Glomerular visceral epithelial cell (primary cell): ENCODE measurements around the gene GJA5.
"Not testable (repeated sequence)": the region's sequence is repeated elsewhere in the genome, so short reads cannot be mapped to it uniquely, and the experiment has no call there.

Source experiments
- DNase-seq: peaks from one replicate; pipeline ENCODE4 v3.0.0-alpha.2; 2016; ENCODE audit errors: extremely low spot score

The GJA5 gene

GRCh38 chr1:147762233-147763024 lies 2.0 kb upstream of the GJA5 start:
- DNase-seq: no peak

DNA sequence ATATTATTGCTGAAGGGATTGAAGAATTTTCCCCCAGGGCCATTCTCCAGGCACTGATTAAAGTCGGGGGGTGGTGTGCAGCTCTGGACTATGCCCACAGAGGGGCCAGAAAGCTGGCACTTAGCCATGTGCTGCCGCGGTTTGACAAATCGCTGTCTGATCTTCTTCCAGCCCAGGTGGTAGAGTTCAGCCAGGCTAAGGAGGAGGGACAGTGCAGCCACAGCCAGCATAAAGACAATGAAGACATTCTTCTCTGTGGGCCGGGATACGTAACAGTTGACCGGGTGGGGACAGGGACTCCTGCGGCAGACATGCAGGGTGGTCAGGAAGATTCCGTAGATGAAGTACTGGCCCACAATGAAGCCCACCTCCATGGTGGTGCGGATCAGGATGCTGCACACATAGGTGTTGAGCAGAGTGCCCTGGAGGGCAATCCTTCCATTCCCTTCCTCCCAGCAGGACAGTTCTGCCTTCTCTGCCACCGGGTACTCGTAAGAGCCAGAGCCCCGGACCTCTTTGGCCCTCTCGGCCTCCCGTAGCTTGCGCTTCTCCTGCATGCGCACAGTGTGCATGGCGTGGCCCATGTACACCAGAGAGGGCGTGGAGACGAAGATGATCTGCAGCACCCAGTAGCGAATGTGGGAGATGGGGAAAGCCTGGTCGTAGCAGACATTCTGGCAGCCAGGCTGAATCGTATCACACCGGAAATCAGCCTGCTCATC lies 1.9 kb downstream of the GJA5 start:
- no peak for DNase-seq

GRCh38 chr1:147757015-147757990 lies 3.1 kb downstream of the GJA5 start:
- DNase-seq: no peak

- DNase-seq: no peak
These were observed 4.1 kb downstream of the GJA5 start for GRCh38 chr1:147756341-147756740.

GRCh38 chr1:147754661-147755060 lies 5.7 kb downstream of the GJA5 start:
- no peak for DNase-seq

DNA sequence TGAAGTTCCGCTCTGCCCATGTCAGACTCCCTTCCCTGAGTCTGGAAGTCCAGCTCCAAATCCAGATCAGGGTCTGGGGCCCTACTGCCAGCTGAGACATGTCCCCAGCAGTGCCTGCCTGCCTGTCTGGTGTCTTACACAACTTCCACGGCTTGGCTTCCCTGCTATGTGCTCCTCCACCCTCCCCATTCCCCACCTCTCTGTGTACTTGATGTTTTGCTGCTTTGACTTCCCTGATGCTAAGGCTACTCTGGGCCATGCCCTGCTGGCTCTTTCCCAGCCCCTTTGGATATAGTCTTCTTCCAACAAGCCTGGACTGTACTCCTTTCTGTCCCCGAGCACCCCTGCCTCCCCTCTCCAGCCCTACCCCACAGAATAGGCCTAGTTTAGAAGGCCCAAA lies 7.3 kb downstream of the GJA5 start:
- no peak for DNase-seq

DNA sequence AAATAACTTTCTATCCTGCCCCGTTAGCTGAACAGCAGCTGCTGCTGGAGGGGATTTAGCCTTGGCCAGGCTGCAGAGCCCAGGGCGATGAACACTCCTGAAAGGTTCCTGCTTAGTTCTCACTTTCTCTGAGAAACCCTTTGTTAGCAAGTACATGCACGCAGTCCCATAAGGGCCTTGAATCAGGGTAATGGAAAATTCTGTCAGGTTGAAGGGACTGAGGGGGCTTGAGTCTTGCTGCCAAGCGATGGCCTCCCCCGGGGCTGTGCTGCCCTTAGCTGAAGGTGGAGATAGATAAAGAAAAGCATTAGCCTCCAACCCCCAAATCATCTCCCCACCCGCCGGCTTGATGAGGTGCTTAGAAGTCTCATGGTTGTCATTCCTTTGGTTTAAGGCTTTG lies 7.9 kb downstream of the GJA5 start:
- DNase-seq: no peak

DNA sequence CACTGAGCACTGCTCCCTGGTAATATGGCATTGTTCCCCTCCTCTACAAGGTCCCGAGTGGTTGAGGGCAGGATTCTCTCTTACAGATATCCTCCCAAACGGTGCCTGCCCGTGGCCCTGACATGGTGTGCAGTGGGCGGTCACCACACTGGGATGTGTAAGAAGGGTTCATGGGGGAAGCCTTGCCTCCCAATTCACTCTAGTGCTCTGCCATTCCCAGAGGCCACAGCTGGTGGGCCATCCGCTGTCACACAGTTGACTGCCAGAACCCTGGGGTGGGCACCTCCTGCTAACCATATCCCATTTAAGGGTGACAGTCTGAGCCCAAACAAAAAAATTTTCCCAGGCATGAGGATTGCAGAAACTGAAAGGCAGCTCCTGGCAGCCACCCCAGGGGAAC lies 9.1 kb downstream of the GJA5 start:
- DNase-seq: no peak

- DNase-seq: no peak
These were observed 9.7 kb downstream of the GJA5 start for GRCh38 chr1:147750618-147751217.

- DNase-seq: no peak
These were observed 10.6 kb downstream of the GJA5 start for GRCh38 chr1:147749792-147750191.

DNA sequence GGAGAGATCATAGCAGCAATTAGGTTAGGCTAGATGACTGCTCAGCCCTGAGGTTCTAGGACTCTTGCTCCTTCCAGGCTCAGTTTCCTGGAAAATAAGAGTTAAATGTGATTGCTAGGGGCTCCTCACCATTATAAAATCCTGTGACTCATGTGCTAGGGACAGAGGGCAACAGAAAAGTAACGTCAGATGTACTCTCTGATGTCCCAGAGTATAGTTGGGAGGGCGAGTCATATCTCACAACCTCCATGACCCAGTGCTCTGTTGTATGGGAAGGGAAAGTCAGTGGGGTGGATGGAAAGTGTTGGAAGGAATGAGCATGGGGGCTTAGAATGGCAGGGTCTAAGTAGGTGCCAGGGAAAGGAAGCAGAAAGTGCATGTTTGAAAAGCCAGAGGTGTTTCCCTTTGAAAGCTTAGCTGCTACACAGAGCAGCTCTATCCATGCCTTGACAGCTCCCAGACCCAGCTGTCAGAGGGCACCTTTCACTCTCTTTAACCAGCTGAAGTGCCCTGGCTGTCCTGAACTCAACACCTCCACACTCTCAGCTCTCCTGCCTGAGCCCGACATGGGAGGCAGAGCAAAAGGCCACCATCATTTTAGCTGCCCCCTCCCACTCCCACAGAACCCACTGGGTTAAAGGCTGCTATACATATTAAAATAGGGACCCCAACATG lies 11.6 kb downstream of the GJA5 start:
- DNase-seq: no peak

DNA sequence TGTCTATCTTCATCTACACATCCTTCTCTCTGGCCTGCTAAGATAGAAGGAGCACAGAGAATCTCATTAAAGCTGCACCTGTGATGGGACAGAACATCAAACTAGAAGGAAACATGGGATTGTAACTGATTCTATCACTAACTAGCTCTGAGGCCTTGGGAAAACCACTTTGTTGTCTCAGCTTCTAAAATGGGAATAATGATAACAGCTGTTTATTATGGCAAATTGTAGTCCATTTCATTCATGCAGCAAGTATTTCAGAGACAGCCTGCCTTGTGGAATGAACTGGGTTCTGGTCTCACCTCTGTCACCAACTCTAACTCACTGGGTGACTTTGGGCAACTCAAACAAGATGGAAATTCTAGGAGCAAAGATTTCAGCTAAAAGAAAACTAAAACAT lies 12.4 kb downstream of the GJA5 start:
- no peak for DNase-seq

- no peak for DNase-seq
These were observed 15.1 kb downstream of the GJA5 start for GRCh38 chr1:147745271-147745670.

DNA sequence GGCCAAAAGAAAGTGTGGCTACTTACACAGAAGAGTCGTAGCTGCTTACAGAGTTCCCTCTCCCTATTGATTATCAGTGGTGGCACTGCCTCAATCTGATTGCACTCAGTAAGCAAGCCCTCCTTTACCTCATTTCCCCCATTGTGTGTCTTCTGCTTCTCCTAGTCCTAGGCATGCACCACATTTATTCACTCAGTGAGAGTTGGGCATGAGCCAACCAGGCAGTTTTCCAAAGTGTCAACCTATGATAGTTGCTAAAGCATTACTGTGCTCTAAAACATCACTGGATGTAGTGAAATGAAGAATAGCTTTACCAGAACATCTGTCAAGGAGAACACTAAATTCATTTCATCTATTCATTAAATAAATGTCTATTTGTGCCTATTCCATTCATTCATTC lies 19.3 kb downstream of the GJA5 start:
- DNase-seq: no peak

DNA sequence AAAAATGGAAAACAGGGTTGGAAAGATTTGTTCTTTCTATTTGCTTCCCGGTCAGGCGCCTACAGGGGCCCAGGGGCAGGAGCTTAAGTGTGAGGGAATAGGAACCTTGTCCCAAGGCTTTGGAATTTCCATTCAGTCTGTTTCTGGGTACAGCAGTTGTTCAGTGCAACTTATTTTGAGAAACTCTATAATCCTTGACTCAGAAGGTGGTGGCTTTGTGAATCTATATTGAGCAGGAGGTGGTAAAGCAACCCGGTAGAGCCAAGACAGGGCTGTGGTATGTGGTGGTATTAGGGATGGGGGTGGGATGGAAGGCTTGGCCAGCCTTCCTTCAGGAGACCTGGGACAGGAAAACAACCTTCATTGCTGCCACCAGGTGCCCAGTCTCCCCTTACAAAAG lies 20.0 kb downstream of the GJA5 start:
- DNase-seq: no peak

DNA sequence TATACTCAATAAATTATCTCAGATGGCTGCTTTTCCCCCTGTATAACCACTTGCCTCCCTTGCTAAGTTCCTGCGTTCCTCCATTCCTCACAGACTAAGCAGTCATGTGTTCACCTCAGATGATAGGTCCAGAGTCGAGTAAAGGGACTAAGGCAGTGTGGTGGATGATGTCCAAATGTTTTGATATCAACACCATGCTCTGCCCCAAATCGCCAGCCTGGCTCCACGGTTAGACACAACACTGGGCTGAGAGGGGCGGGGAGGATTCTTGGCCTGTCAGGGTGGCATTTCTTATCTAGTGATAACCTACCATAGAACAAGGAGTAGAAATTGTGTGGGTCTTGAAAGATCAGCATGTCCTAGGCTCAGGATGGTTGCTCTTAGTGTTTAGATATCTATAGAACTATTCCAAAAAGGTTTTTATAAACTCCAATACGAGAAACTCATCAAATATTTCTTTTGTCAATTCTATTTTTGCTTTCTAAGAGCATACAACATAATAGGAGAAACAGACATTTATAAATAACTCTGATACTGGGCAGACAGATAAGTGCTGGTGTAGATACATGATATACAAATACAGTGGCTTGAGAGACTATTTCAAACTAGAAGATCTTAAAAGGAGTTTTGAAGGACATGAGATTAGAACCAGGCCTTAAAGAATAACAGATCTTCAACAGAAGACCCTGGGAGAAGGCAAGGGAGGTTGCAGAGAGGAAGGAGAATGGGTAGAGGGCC lies 21.5 kb downstream of the GJA5 start:
- no peak for DNase-seq

DNA sequence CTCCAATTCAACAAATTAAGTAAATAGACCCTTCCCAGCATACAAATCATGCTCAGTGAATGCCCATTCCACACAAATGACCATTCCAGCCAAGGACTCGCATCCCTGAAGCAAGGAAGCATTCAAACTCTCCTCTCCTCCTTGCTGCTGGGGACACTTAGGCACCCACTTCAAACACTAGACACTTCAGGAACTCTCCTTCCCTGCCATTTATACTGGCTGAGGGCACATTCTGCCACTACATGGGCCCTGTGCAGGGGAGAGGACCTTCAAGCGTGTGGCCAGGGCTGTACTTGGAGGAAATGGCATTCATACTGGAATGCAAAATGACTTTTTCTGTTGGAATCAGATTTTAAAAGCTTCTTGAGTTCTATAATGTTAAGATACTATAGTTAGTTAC lies 22.3 kb downstream of the GJA5 start:
- no peak for DNase-seq

GRCh38 chr1:147736883-147737282 lies 23.5 kb downstream of the GJA5 start:
- DNase-seq: no peak

GRCh38 chr1:147735423-147735822 lies 25.0 kb downstream of the GJA5 start:
- DNase-seq: no peak

DNA sequence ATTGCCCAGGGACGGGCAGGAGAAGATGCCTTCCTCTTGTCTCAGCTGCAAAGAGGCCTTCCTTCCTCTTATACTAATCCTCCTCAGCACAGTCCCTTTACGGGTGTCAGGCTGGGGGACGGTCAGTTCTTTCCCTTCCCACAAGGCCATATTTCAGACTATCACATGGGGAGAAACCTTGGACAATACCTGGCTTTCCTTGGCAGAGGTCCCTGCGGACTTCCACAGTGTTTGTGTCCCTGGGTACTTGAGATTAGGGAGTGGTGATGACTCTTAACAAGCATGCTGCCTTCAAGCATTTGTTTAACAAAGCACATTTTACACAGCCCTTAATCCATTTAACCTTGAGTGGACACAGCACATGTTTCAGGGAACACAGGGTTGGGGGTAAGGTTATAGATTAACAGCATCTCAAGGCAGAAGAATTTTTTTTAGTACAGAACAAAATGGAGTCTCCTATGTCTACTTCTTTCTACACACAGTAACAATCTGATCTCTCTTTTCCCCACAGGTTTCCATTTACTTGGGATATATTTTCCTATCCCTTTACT lies 26.0 kb downstream of the GJA5 start:
- DNase-seq: not testable (repeated sequence)
